ENCODE measurements around the gene PIGA.

The PIGA gene, protein sequence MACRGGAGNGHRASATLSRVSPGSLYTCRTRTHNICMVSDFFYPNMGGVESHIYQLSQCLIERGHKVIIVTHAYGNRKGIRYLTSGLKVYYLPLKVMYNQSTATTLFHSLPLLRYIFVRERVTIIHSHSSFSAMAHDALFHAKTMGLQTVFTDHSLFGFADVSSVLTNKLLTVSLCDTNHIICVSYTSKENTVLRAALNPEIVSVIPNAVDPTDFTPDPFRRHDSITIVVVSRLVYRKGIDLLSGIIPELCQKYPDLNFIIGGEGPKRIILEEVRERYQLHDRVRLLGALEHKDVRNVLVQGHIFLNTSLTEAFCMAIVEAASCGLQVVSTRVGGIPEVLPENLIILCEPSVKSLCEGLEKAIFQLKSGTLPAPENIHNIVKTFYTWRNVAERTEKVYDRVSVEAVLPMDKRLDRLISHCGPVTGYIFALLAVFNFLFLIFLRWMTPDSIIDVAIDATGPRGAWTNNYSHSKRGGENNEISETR

DNA sequence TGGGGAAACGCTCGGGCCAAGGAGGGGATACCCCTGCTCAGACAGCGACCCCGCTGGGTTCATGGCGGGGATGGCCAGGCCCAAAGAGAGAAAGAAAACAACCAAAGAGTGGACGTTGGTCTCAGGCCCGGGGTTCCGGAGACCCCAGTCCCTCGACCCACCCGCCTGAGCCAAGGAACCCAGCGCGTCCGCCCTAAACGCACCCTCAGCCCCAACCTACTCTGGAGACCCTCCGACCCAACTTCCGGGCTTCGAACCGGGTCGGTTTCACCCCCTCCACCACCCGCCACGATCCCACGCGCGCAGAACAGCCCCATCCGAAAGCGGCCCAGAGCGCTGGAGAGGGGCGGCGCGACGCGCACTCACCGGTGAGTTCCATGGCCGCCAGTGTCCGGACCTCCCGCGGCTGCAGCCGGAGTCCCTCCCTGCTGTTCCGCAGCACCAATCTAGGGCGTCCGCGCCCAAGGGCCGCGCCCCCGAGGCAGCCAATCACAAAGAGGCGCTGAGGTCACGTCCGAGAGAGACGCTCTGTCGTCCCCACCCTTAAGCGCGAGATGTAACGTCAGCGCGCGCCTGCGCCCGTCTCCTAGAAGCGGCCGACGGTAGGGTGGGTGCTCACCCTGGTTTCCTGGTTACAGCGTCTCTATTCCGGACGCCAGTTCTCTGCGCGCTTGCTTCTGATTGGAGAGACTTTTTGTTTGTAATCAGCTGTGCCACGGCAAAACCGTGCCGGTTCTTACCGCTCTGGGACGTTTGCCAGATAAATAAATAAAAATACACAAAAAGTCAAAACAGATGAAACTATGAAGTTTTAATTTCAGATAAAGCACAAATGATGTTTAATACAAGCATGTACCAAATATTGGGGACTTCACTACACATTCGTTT lies at the start of gene PIGA:
Gene PIGA (minus strand): TSS at position 389 of the 888 bp plus-strand sequence. CDS start 3,593 bp downstream, outside the sequence.
- H3K4me1 Mint-ChIP-seq, result peaks cover 9% of the 10 kb centered on the region
- H3K36me3 Mint-ChIP-seq (ENCODE audit: low read depth), result no peaks in the 10 kb centered on the region
- H3K4me3 Mint-ChIP-seq, result peak within 1 kb of the TSS; percentile 91 to 94 (median 92)
- H3K9me3 Mint-ChIP-seq, result no peaks in the 10 kb centered on the region
- H3K27ac Mint-ChIP-seq, result peak within 1 kb of the TSS; percentile 44 to 91 (median 65)
- H3K27me3 Mint-ChIP-seq (ENCODE audit: low read depth), result peaks cover 7% of the 10 kb centered on the region
- TF ChIP-seq CTCF (IDR thresholded peaks at IDR 0.05; ENCODE audit: unreplicated experiment in 3 of 3), result no peak

DNA sequence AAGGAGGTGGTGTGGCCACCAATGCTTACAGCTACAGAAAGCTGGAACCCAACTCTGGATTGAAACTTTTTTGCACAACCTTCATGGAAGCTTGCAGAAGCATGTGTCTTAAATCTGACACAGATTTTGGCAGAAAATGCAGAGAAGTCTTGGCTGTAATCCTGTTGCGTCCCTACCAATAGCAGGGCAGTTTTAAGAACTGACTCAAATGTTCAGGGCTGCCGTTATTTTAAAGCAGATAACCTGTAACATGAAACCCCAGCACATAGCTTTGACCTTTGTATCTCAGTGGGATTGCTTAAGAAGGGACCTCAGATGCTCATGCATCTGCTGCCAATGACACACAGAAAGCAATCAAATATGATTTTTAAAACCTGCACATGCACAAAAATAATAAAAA lies 49.0 kb upstream of the PIGA start, which contains the start of gene VEGFD:
Gene VEGFD (minus strand): TSS at position 110 of the 400 bp plus-strand sequence. CDS start 467 bp downstream, outside the sequence.
- peak within 1 kb of the TSS in 2 of 3 experiments; percentile 64 to 74 for H3K4me3 Mint-ChIP-seq
- no peaks in the 10 kb centered on the region for H3K27me3 Mint-ChIP-seq (ENCODE audit: low read depth)
- H3K27ac Mint-ChIP-seq, result peak within 1 kb of the TSS; percentile 56 to 76 (median 59)
- H3K9me3 Mint-ChIP-seq, result no peaks in the 10 kb centered on the region
- peaks cover 25% of the 10 kb centered on the region for H3K4me1 Mint-ChIP-seq
- H3K36me3 Mint-ChIP-seq (ENCODE audit: low read depth), result no peaks in the 10 kb centered on the region
- no peak for TF ChIP-seq CTCF (IDR thresholded peaks at IDR 0.05; ENCODE audit: unreplicated experiment in 3 of 3)

DNA sequence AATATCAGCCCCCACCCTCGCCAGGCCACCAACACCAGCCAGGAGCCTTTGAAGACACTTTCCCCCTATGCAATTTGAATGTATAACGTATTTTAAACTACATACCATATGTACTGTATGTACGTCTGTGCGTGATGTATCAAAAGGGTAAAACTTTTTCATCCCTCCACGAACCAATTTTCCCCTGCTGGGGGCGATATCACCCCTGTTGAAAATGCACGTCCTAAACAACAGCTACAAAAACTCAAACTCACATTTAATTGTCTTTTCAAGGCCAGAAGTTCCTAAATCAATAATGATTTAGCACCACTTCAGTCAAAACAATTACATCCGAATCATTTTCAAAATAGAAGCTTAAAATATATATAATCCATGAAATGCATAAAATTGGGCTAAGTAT lies 47.5 kb upstream of the PIGA start:
- H3K27ac Mint-ChIP-seq, result peak overlapping the region in 1 of 3 experiments; percentile 15
- peak overlapping the region in 2 of 3 experiments; percentile 10 to 74 for H3K4me3 Mint-ChIP-seq
- H3K4me1 Mint-ChIP-seq, result peaks cover 25% of the 10 kb centered on the region
- H3K27me3 Mint-ChIP-seq (ENCODE audit: low read depth), result no peaks in the 10 kb centered on the region
- peak in 1 of 3 experiments; percentile 11 for TF ChIP-seq CTCF (IDR thresholded peaks at IDR 0.05; ENCODE audit: unreplicated experiment in 3 of 3)
- H3K9me3 Mint-ChIP-seq, result no peaks in the 10 kb centered on the region
- no peaks in the 10 kb centered on the region for H3K36me3 Mint-ChIP-seq (ENCODE audit: low read depth)

GRCh38 chrX:15376956-15377355 lies 41.6 kb upstream of the PIGA start:
- Mint-ChIP-seq H3K36me3 (ENCODE audit: low read depth) (no peaks in the 10 kb centered on the region), H3K4me1 (no peaks in the 10 kb centered on the region), H3K27ac (no peak overlapping the region), H3K4me3 (no peak overlapping the region), H3K9me3 (no peaks in the 10 kb centered on the region), H3K27me3 (ENCODE audit: low read depth) (no peaks in the 10 kb centered on the region)
- no peak for TF ChIP-seq CTCF (IDR thresholded peaks at IDR 0.05; ENCODE audit: unreplicated experiment in 3 of 3)

GRCh38 chrX:15373976-15374375 lies 38.7 kb upstream of the PIGA start:
- no peaks in the 10 kb centered on the region for H3K36me3 Mint-ChIP-seq (ENCODE audit: low read depth)
- no peak overlapping the region for H3K4me3 Mint-ChIP-seq
- H3K27me3 Mint-ChIP-seq (ENCODE audit: low read depth), result no peaks in the 10 kb centered on the region
- no peak for TF ChIP-seq CTCF (IDR thresholded peaks at IDR 0.05; ENCODE audit: unreplicated experiment in 3 of 3)
- no peak overlapping the region for H3K27ac Mint-ChIP-seq
- H3K9me3 Mint-ChIP-seq, result no peaks in the 10 kb centered on the region
- no peaks in the 10 kb centered on the region for H3K4me1 Mint-ChIP-seq
